Neural progenitor cell (in vitro differentiated cells): ENCODE measurements around the gene ITGAX. TPM values are rescaled to one million over a fixed set of nuclear protein-coding genes. Genes with fewer than 3 reads are reported as not detected.

Source experiments
- DNase-seq: peaks from one replicate; pipeline ENCODE4 v3.0.0-alpha.2; 2016; ENCODE audit warnings: low spot score
- H2AFZ ChIP-seq: fragments of 200-600 bp; sonication (generic); replicated peaks from 2 replicates; pipeline ENCODE4 v1.6.1; 2016; ENCODE audit warnings: antibody characterized with exemption
- H3F3A ChIP-seq: fragments of 200-600 bp; sonication (generic); 2 replicates; pipeline ENCODE4 v1.6.1; 2016; ENCODE audit warnings: antibody characterized with exemption, low read depth
- H3K27ac ChIP-seq: fragments of 200-600 bp; sonication (generic); 2 replicates; pipeline ENCODE4 v1.5.1; 2016; ENCODE audit warnings: mild to moderate bottlenecking
- H3K27me3 ChIP-seq: fragments of 200-600 bp; sonication (generic); 2 replicates; pipeline ENCODE4 v1.6.1; 2016; ENCODE audit warnings: mild to moderate bottlenecking, moderate library complexity
- H3K36me3 ChIP-seq: fragments of 200-600 bp; sonication (generic); 2 replicates; pipeline ENCODE4 v1.5.1; 2016
- H3K4me1 ChIP-seq: fragments of 200-600 bp; sonication (generic); 2 replicates; pipeline ENCODE4 v1.6.1; 2016; ENCODE audit warnings: mixed run types
- H3K4me2 ChIP-seq: fragments of 200-600 bp; sonication (generic); 2 replicates; pipeline ENCODE4 v1.6.1; 2016
- H3K4me3 ChIP-seq: fragments of 200-600 bp; sonication (generic); 2 replicates; pipeline ENCODE4 v1.5.1; 2016
- H3K79me2 ChIP-seq: fragments of 200-600 bp; sonication (generic); 2 replicates; pipeline ENCODE4 v1.6.1; 2016; ENCODE audit warnings: low read depth
- H3K9ac ChIP-seq: fragments of 200-600 bp; sonication (generic); 2 replicates; pipeline ENCODE4 v1.6.1; 2016
- H3K9me3 ChIP-seq: fragments of 200-600 bp; sonication (generic); 2 replicates; pipeline ENCODE4 v1.5.1; 2016; ENCODE audit warnings: low read depth
- H4K20me1 ChIP-seq: fragments of 200-600 bp; sonication (generic); 2 replicates; pipeline ENCODE4 v1.6.1; 2016; ENCODE audit warnings: low read depth
- H3K27ac Mint-ChIP-seq: 3 replicates; pipeline ENCODE4 v1.8.0; 2021; ENCODE audit warnings: mixed read lengths
- H3K27me3 Mint-ChIP-seq: 2 replicates; pipeline ENCODE4 v1.8.0; 2022; ENCODE audit warnings: low read depth, mild to moderate bottlenecking, inconsistent platforms, moderate library complexity, mixed read lengths; ENCODE audit not compliant: insufficient read depth
- H3K36me3 Mint-ChIP-seq: 3 replicates; pipeline ENCODE4 v1.8.0; 2021; ENCODE audit warnings: mixed read lengths
- H3K4me1 Mint-ChIP-seq: 3 replicates; pipeline ENCODE4 v1.8.0; 2021; ENCODE audit warnings: mixed read lengths
- H3K4me3 Mint-ChIP-seq: 3 replicates; pipeline ENCODE4 v1.8.0; 2021; ENCODE audit warnings: mild to moderate bottlenecking, moderate library complexity, mixed read lengths
- H3K9me3 Mint-ChIP-seq: 3 replicates; pipeline ENCODE4 v1.8.0; 2020; ENCODE audit warnings: mixed read lengths
- EZH2 ChIP-seq: fragments of 200-600 bp; sonication (generic); IDR thresholded peaks from 2 replicates; pipeline ENCODE4 v1.6.1; 2017; ENCODE audit warnings: antibody characterized with exemption, mild to moderate bottlenecking, moderate library complexity
- EZH2phosphoT487 ChIP-seq: fragments of 200-600 bp; sonication (generic); IDR thresholded peaks from 2 replicates; pipeline ENCODE4 v1.6.1; 2017; ENCODE audit warnings: antibody characterized with exemption
- total RNA-seq: library from RNA; depleted of rRNA; stranded (reverse); fragments of >200 nt; gene quantifications from 2 replicates; pipeline ENCODE4 v1.2.3, GENCODE V29; 2015; ENCODE audit warnings: low replicate concordance
- TF ChIP-seq, protein P1 (sequence below): fragments of 200-600 bp; sonication (generic); IDR thresholded peaks from 2 replicates; pipeline ENCODE4 v1.5.1; 2017; ENCODE audit warnings: antibody characterized with exemption, mild to moderate bottlenecking

Gene ITGAX
- total RNA-seq, 1 donor from 2014 or later, result not detected

DNA sequence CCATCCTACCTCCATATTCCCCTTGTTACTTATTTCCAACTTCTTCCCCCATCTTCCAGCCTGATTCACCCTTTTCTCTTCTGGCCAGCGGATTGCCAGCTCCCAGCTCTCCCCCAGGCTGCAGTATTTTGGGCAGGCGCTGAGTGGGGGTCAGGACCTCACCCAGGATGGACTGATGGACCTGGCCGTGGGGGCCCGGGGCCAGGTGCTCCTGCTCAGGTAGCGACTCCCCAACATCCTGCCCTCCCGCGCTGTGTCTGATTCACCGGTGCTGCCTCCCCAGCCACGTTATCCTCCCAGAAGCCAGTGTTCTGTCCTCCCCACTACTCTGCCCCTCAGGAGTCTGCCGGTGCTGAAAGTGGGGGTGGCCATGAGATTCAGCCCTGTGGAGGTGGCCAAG lies 57.8 kb downstream of the ITGAX start:
- TF ChIP-seq, protein P1, sequence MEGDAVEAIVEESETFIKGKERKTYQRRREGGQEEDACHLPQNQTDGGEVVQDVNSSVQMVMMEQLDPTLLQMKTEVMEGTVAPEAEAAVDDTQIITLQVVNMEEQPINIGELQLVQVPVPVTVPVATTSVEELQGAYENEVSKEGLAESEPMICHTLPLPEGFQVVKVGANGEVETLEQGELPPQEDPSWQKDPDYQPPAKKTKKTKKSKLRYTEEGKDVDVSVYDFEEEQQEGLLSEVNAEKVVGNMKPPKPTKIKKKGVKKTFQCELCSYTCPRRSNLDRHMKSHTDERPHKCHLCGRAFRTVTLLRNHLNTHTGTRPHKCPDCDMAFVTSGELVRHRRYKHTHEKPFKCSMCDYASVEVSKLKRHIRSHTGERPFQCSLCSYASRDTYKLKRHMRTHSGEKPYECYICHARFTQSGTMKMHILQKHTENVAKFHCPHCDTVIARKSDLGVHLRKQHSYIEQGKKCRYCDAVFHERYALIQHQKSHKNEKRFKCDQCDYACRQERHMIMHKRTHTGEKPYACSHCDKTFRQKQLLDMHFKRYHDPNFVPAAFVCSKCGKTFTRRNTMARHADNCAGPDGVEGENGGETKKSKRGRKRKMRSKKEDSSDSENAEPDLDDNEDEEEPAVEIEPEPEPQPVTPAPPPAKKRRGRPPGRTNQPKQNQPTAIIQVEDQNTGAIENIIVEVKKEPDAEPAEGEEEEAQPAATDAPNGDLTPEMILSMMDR, result no peak
- no peak for TF ChIP-seq EZH2phosphoT487
- no peak for TF ChIP-seq EZH2
- Histone ChIP-seq H3K4me2 (no peak overlapping the region), H3K36me3 (no peaks in the 10 kb centered on the region), H3K4me3 (no peak overlapping the region), H3K79me2 (no peaks in the 10 kb centered on the region), H3F3A (no peaks in the 10 kb centered on the region), H3K4me1 (no peaks in the 10 kb centered on the region), H3K9me3 (no peaks in the 10 kb centered on the region), H2AFZ (no peak overlapping the region), H3K27me3 (no peaks in the 10 kb centered on the region), H3K9ac (no peak overlapping the region), H4K20me1 (no peaks in the 10 kb centered on the region), H3K27ac (no peak overlapping the region)
- Mint-ChIP-seq H3K27me3 (peaks cover 2% of the 10 kb centered on the region), H3K4me1 (no peaks in the 10 kb centered on the region), H3K27ac (no peak overlapping the region), H3K9me3 (peaks cover under 1% of the 10 kb centered on the region), H3K36me3 (no peaks in the 10 kb centered on the region), H3K4me3 (no peak overlapping the region)
- DNase-seq, result no peak

DNA sequence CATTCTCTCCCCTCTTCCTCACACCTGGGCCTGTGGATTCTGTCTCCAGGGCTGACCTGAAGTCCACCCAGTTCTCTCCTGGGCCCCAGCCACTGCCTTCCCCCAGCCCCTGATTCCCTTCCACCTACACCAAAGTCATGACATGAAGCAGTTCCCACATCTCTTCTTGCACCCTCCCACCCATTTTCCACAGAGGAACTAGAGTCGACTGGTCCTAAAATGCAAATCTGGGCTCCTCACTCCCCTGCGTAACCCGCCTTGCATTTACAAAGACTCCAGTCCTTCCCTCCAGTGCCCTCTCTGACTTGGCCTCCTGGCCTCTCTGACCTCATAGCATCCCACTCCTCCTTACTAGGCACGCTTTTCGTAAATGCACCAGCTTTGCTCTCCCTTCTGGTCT lies 58.4 kb downstream of the ITGAX start:
- no peaks in the 10 kb centered on the region for H3K4me1 Mint-ChIP-seq
- Histone ChIP-seq H3K9ac (no peak overlapping the region), H3K4me2 (no peak overlapping the region), H3K36me3 (no peaks in the 10 kb centered on the region), H3K27ac (no peak overlapping the region), H3K27me3 (no peaks in the 10 kb centered on the region), H3K9me3 (no peaks in the 10 kb centered on the region), H2AFZ (no peak overlapping the region), H4K20me1 (no peaks in the 10 kb centered on the region), H3K4me1 (no peaks in the 10 kb centered on the region), H3F3A (no peaks in the 10 kb centered on the region), H3K79me2 (no peaks in the 10 kb centered on the region), H3K4me3 (no peak overlapping the region)
- no peak overlapping the region for H3K4me3 Mint-ChIP-seq
- no peaks in the 10 kb centered on the region for H3K36me3 Mint-ChIP-seq
- TF ChIP-seq, protein P1, result no peak
- TF ChIP-seq EZH2phosphoT487, result no peak
- no peak for TF ChIP-seq EZH2
- peaks cover 2% of the 10 kb centered on the region for H3K27me3 Mint-ChIP-seq
- no peak overlapping the region for H3K27ac Mint-ChIP-seq
- peaks cover 7% of the 10 kb centered on the region for H3K9me3 Mint-ChIP-seq
- DNase-seq, result no peak

DNA sequence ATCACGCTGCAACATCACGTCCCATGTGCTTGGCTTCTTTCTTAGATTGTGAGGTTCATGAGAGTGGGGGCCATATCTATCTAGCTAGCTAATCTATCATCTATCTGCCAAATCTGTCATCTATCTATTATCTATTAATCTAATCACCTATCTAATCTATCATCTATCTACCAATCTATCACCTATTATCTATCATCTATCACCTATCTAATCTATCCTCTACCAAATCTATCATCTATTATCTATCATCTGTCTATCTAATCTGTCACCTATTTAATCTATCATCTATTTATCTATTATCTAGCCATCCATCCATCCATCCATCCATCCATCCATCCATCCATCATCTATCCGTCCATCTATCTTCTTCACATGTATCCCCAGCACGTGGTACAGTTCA lies 59.0 kb downstream of the ITGAX start:
- TF ChIP-seq, protein P1, result no peak
- TF ChIP-seq EZH2phosphoT487 (no peak), EZH2 (no peak)
- no peaks in the 10 kb centered on the region for H3K9me3 ChIP-seq
- no peaks in the 10 kb centered on the region for H3K4me1 ChIP-seq
- no peak overlapping the region for H3K9ac ChIP-seq
- Mint-ChIP-seq H3K4me3 (no peak overlapping the region), H3K36me3 (no peaks in the 10 kb centered on the region), H3K4me1 (no peaks in the 10 kb centered on the region), H3K27me3 (peaks cover 2% of the 10 kb centered on the region), H3K9me3 (peaks cover 9% of the 10 kb centered on the region), H3K27ac (no peak overlapping the region)
- H3K4me2 ChIP-seq, result no peak overlapping the region
- no peaks in the 10 kb centered on the region for H4K20me1 ChIP-seq
- H3K36me3 ChIP-seq, result no peaks in the 10 kb centered on the region
- no peak overlapping the region for H3K4me3 ChIP-seq
- H3K27me3 ChIP-seq, result no peaks in the 10 kb centered on the region
- no peaks in the 10 kb centered on the region for H3F3A ChIP-seq
- H3K79me2 ChIP-seq, result no peaks in the 10 kb centered on the region
- H2AFZ ChIP-seq, result no peak overlapping the region
- DNase-seq, result no peak
- H3K27ac ChIP-seq, result no peak overlapping the region
